Choroid plexus epithelial cell (primary cell): ENCODE measurements around the gene MIA2.
"Not testable (repeated sequence)": the region's sequence is repeated elsewhere in the genome, so short reads cannot be mapped to it uniquely, and the experiment has no call there.

Experiments used
- DNase-seq: peaks from one replicate; pipeline ENCODE4 v3.0.0-alpha.2; 2010; ENCODE audit warnings: low read depth
- H3K4me3 ChIP-seq: 2 replicates; pipeline ENCODE4 v1.5.1; 2011; ENCODE audit warnings: low read depth, mild to moderate bottlenecking, control low read depth, low read length, moderate library complexity
- TF ChIP-seq, protein P1 (sequence below): conservative IDR thresholded peaks from 2 replicates; pipeline ENCODE4 v1.5.1; 2011; ENCODE audit warnings: low read depth, mild to moderate bottlenecking, control low read depth, inconsistent platforms, low read length, moderate library complexity

Gene MIA2

DNA sequence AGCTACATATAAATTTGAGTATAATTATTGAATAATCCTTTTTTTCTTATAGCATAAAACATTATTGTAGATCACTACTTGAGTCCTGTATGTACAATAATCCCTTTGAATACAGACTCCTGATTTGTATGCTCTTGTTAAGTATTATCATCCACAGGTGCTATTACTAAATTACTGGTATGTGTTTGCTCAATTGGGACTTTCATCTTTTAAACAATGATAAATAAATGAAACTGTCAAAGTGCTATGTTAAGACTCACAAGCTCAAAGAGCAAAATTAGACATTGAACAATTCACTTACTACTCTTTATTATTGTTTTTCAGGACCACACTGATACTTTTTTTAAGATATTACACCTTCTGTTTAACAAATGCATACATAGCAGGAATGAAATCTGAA, 17.8 kb downstream of the MIA2 start:
- no peak for DNase-seq
- no peak overlapping the region for H3K4me3 ChIP-seq
- TF ChIP-seq, protein P1, sequence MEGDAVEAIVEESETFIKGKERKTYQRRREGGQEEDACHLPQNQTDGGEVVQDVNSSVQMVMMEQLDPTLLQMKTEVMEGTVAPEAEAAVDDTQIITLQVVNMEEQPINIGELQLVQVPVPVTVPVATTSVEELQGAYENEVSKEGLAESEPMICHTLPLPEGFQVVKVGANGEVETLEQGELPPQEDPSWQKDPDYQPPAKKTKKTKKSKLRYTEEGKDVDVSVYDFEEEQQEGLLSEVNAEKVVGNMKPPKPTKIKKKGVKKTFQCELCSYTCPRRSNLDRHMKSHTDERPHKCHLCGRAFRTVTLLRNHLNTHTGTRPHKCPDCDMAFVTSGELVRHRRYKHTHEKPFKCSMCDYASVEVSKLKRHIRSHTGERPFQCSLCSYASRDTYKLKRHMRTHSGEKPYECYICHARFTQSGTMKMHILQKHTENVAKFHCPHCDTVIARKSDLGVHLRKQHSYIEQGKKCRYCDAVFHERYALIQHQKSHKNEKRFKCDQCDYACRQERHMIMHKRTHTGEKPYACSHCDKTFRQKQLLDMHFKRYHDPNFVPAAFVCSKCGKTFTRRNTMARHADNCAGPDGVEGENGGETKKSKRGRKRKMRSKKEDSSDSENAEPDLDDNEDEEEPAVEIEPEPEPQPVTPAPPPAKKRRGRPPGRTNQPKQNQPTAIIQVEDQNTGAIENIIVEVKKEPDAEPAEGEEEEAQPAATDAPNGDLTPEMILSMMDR = no peak

DNA sequence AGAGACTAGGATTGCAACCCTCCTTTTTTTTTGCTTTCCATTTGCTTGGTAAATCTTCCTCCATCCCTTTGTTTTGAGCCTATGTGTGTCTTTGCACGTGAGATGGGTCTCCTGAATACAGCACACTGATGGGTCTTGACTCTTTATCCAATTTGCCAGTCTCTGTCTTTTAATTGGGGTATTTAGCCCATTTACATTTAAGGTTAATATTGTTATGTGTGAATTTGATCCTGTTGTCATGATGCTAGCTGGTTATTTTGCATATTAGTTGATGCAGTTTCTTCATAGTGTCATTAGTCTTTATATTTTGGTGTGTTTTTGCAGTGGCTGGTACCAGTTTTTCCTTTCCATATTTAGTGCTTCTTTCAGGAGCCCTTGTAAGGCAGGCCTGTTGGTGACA, 23.7 kb downstream of the MIA2 start:
- not testable (repeated sequence) for DNase-seq, H3K4me3 ChIP-seq

DNA sequence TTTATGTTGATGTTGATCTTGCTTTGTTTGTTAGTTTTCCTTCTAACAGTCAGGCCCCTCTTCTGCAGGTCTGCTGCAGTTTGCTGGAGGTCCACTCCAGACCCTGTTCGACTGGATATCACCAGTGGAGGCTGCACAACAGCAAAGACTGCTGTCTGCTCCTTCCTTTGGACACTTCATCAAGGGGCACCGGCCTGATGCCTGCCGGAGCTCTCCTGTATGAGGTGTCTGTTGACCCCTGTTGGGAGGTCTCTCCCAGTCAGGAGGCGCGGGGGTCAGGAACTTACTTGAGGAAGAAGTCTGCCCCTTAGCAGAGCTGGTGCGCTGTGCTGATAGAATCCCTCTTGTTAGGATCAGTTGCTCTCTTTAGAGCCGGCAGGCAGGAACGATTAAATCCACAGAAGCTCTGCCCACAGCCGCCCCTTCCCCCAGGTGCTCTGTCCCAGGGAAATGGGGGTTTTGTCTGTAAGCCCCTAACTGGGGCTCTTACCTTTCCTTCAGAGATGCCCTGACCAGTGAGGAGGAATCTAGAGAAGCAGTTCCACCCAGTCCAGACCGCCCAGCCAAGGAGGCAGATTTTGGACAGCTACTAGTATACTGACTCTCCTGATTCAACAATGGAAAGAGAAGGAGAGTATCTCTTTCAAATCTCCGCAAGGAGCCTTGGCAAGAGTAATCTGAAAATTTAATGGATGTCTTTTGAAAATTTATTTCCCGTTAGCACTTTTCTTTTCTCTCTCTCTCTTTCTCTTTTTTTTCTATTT, 25.2 kb downstream of the MIA2 start:
- H3K4me3 ChIP-seq = no peak overlapping the region
- no peak for DNase-seq
- TF ChIP-seq, protein P1 = no peak

DNA sequence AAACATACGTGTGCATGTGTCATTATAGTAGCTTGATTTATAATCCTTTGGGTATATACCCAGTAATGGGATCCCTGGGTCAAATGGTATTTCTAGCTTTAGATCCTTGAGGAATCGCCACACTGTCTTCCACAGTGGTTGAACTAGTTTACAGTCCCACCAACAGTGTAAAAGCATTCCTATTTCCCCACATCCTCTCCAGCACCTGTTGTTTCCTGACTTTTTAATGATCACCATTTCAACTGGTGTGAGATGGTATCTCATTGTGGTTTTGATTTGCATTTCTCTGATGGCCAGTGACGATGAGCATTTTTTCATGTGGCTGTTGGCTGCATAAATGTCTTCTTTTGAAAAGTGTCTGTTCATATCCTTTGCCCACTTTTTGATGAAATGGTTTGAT, 26.4 kb downstream of the MIA2 start:
- DNase-seq, H3K4me3 ChIP-seq: not testable (repeated sequence)

DNA sequence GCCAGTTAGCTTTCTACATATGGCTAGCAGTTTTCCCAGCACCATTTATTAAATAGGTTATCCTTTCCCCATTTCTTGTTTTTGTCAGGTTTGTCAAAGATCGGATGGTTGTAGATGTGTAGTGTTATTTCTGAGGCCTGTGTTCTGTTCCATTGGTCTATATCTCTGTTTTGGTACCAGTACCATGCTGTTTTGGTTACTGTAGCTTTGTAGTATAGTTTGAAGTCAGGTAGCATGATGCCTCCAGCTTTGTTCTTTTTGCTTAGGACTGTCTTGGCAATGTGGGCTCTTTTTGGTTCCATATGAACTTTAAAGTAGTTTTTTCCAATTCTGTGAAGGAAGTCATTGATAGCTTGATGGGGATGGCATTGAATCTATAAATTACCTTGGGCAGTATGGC, 28.5 kb downstream of the MIA2 start:
- not testable (repeated sequence) for H3K4me3 ChIP-seq, DNase-seq

DNA sequence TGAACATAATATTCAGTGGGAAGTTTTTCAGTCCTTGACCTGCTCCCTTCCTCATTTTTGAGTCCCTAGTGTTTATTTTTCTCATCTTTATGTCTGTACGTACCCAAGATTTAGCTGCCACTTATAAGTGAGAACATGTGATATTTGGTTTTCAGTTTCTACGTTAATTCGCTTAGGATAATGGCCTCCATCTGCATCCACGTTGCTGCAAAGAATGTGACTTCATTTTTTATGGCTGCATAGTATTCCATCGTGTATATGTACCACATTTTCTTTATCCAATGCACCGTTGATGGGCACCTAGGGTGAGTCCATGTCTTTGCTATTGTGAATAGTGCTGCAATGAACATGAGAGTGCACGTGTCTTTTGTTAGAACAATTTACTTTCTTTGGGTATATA, 30.3 kb downstream of the MIA2 start:
- H3K4me3 ChIP-seq = no peak overlapping the region
- no peak for DNase-seq
- TF ChIP-seq, protein P1 = no peak

DNA sequence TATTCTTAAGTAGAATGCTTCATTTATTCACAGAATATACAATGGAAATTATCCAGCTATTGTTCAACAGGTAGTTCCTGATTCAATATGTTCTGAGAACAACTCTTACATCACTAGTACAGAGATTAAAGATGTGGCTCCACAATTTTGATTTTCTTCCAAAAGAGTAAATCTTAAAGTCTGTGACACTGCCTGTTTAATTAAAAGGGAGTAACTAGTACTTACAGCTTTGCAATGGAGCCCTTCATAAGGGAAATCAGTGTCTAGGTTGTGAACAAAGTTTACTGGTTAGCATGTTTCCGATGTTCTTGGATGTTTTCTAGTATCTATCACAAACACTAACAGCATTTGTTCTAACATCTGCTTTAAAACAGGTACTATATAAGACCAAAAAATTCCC, 30.8 kb downstream of the MIA2 start:
- DNase-seq = no peak
- H3K4me3 ChIP-seq = no peak overlapping the region
- TF ChIP-seq, protein P1 = no peak

DNA sequence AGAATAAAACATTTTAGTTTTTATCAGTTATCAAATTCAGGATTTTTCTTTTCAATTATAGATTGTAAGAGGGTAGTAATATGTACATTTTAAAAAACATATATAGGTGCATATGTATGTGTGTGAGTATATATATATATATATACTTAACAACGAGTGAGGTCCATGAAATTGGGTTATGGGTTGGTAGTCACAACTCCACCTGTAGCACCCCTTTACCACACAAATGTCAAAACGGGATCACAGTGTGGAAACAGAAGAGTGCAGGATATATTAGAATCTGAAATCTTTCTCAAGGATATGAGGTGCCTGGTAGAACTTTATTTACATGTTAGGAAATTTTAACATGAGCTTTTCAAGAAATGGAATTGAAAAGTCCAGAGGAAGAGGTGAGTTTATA, 31.3 kb downstream of the MIA2 start:
- H3K4me3 ChIP-seq = peak overlapping the region; percentile 93
- DNase-seq = peak; percentile 77
- TF ChIP-seq, protein P1 = no peak
